ENCODE results near the gene CRY2. TPM values are rescaled to one million over a fixed set of nuclear protein-coding genes. Genes with fewer than 3 reads are reported as not detected.
A peak's percentile ranks its signal among the peaks of the same experiment; 100 is the strongest.

The CRY2 gene
- total RNA-seq, 1 donor from 2014 or later: 10.8 TPM

DNA sequence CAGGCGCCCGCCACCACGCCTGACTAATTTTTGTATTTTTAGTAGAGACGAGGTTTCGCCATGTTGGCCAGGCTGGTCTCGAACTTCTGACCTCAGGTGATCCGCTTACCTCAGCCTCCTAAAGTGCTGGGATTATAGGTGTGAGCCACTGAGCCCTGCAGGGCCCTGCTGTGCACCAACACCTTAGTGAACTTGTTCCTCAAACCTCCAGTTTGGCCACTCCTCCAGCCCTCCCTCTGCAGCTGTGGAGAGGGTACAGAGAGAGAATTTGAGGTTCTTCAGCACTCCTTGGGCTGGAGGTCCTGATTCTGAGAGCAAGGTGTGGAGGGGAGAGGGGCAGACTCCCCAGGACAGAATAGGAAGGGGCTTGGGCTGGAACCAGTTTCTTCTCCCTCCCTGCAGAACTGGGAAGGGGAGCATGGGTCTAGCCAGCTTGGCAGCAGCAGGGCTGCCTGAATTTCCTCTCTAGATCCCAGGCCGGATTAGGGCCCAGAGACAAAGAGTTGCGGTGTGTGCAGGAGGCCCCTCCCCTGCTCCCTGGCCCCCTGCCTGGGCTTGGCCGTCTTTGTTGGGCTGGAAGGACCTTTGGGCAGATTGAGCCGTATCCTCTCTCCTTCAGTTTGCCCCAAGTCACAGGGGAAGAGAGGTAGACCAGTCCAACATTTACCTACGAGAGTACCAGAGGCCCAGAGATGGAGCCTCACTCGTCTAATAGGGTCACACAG is 72.7 kb downstream of the CRY2 start:
- Histone ChIP-seq H3K4me3 (ENCODE audit: low read depth, low read length) (no peak overlapping the region), H3K27me3 (ENCODE audit: control insufficient read depth, insufficient read depth, low read length) (no peaks in the 10 kb centered on the region), H3K36me3 (ENCODE audit: control insufficient read depth, insufficient read depth, low read length) (peaks cover 7% of the 10 kb centered on the region)
- DNase-seq (ENCODE audit: low read depth) (no peak), FAIRE-seq (no peak)
- TF ChIP-seq CTCF (IDR thresholded peaks at IDR 0.05; ENCODE audit: insufficient read depth, low read length, severe bottlenecking): no peak

- DNase-seq (ENCODE audit: low read depth) (no peak), FAIRE-seq (no peak)
- TF ChIP-seq CTCF (IDR thresholded peaks at IDR 0.05; ENCODE audit: insufficient read depth, low read length, severe bottlenecking): no peak
Measured at GRCh38 chr11:45920531-45921477, 73.5 kb downstream of the CRY2 start.

GRCh38 chr11:45921561-45922424 is 74.5 kb downstream of the CRY2 start:
- no peaks in the 10 kb centered on the region for H3K27me3 ChIP-seq (ENCODE audit: control insufficient read depth, insufficient read depth, low read length)
- H3K36me3 ChIP-seq (ENCODE audit: control insufficient read depth, insufficient read depth, low read length): no peaks in the 10 kb centered on the region
- no peak for TF ChIP-seq CTCF (IDR thresholded peaks at IDR 0.05; ENCODE audit: insufficient read depth, low read length, severe bottlenecking)
- H3K4me3 ChIP-seq (ENCODE audit: low read depth, low read length): peak overlapping the region; percentile 37
- DNase-seq (ENCODE audit: low read depth) (no peak), FAIRE-seq (no peak)

More at GRCh38 chr11:45920531-45921477, 73.5 kb downstream of the CRY2 start:
- Histone ChIP-seq H3K27me3 (ENCODE audit: control insufficient read depth, insufficient read depth, low read length) (no peaks in the 10 kb centered on the region), H3K36me3 (ENCODE audit: control insufficient read depth, insufficient read depth, low read length) (peaks cover 1% of the 10 kb centered on the region), H3K4me3 (ENCODE audit: low read depth, low read length) (no peak overlapping the region)

GRCh38 chr11:45922425-45923082 is 75.3 kb downstream of the CRY2 start, which contains the start of gene LARGE2:
Gene LARGE2 (plus strand): TSS chr11:45922656. CDS start chr11:45922883, 227 bp downstream.
- no peak for TF ChIP-seq CTCF (IDR thresholded peaks at IDR 0.05; ENCODE audit: insufficient read depth, low read length, severe bottlenecking)
- FAIRE-seq (no peak), DNase-seq (ENCODE audit: low read depth) (no peak)
- Histone ChIP-seq H3K27me3 (ENCODE audit: control insufficient read depth, insufficient read depth, low read length) (no peaks in the 10 kb centered on the region), H3K36me3 (ENCODE audit: control insufficient read depth, insufficient read depth, low read length) (no peaks in the 10 kb centered on the region), H3K4me3 (ENCODE audit: low read depth, low read length) (peak within 1 kb of the TSS; percentile 37)

All from bronchial epithelial cell (primary cell).